Neural cell (in vitro differentiated cells): ENCODE results near the gene HSPB3. TPM values are rescaled to one million over a fixed set of nuclear protein-coding genes. Genes with fewer than 3 reads are reported as not detected.

ENCODE experiments used
- H2AFZ ChIP-seq: fragments of 200-600, 300-800 bp; sonication (generic), shearing (Covaris generic); 2 replicates; pipeline ENCODE4 v1.6.0; 2014; ENCODE audit warnings: low read depth, mild to moderate bottlenecking, antibody characterized with exemption, low read length, moderate library complexity
- H3F3A ChIP-seq: fragments of 200-600 bp; shearing (Covaris generic); 2 replicates; pipeline ENCODE4 v1.6.1; 2016; ENCODE audit warnings: mild to moderate bottlenecking, moderate library complexity, mixed read lengths, antibody characterized with exemption, low read length; ENCODE audit not compliant: insufficient read depth, poor library complexity, severe bottlenecking
- H3K27ac ChIP-seq: fragments of 200-600, 300-800 bp; sonication (generic), shearing (Covaris generic); 2 replicates; pipeline ENCODE4 v1.5.1; 2014; ENCODE audit warnings: mild to moderate bottlenecking, low read length, moderate library complexity
- H3K27me3 ChIP-seq: fragments of 300-800, 200-600 bp; sonication (generic), shearing (Covaris generic); 2 replicates; pipeline ENCODE4 v1.6.0; 2014; ENCODE audit warnings: mild to moderate bottlenecking, low read depth, low read length, moderate library complexity; ENCODE audit not compliant: insufficient read depth
- H3K36me3 ChIP-seq: fragments of 300-800, 200-600 bp; sonication (generic), shearing (Covaris generic); 2 replicates; pipeline ENCODE4 v1.5.1; 2014; ENCODE audit warnings: mild to moderate bottlenecking, antibody characterized with exemption, low read length, moderate library complexity; ENCODE audit not compliant: insufficient read depth
- H3K4me2 ChIP-seq: fragments of 300-800, 200-600 bp; sonication (generic), shearing (Covaris generic); 2 replicates; pipeline ENCODE4 v1.6.0; 2014; ENCODE audit warnings: mild to moderate bottlenecking, low read length
- H3K4me3 ChIP-seq: fragments of 300-800, 200-600 bp; sonication (generic), shearing (Covaris generic); 2 replicates; pipeline ENCODE4 v1.5.1; 2014; ENCODE audit warnings: mild to moderate bottlenecking, low read length, moderate library complexity
- H3K79me2 ChIP-seq: fragments of 200-600 bp; shearing (Covaris generic); replicated peaks from 2 replicates; pipeline ENCODE4 v1.6.0; 2014; ENCODE audit warnings: mild to moderate bottlenecking, low read length, moderate library complexity; ENCODE audit not compliant: insufficient read depth
- H3K9ac ChIP-seq: fragments of 300-800, 200-600 bp; sonication (generic), shearing (Covaris generic); 2 replicates; pipeline ENCODE4 v1.6.1; 2016; ENCODE audit warnings: mild to moderate bottlenecking, low read length, mixed read lengths
- H3K9me2 ChIP-seq: fragments of 200-600 bp; shearing (Covaris generic); 2 replicates; pipeline ENCODE4 v1.6.1; 2016; ENCODE audit warnings: mild to moderate bottlenecking, low read length, mixed read lengths; ENCODE audit not compliant: insufficient read depth
- H3K9me3 ChIP-seq: fragments of 200-600, 300-800 bp; sonication (generic), shearing (Covaris generic); 2 replicates; pipeline ENCODE4 v1.6.1; 2016; ENCODE audit warnings: mild to moderate bottlenecking, mixed run types, low read length, moderate library complexity, mixed read lengths
- H4K20me1 ChIP-seq: fragments of 200-600 bp; shearing (Covaris generic); 2 replicates; pipeline ENCODE4 v1.6.1; 2016; ENCODE audit warnings: mild to moderate bottlenecking, mixed run types; ENCODE audit not compliant: insufficient read depth
- CTCF ChIP-seq: fragments of 450-650 bp; IDR thresholded peaks from 2 replicates; pipeline ENCODE4 v1.5.1; 2014; ENCODE audit warnings: antibody characterized with exemption, mild to moderate bottlenecking, moderate library complexity; ENCODE audit not compliant: poor library complexity, severe bottlenecking
- EP300 ChIP-seq: fragments of 450-650 bp; conservative IDR thresholded peaks from 2 replicates; pipeline ENCODE4 v1.6.1; 2014; ENCODE audit warnings: antibody characterized with exemption, mild to moderate bottlenecking, moderate library complexity; ENCODE audit not compliant: poor library complexity, severe bottlenecking
- EZH2 ChIP-seq: fragments of 200-600, 300-800 bp; shearing (Covaris generic), sonication (generic); IDR thresholded peaks from 2 replicates; pipeline ENCODE4 v1.6.1; 2014; ENCODE audit warnings: antibody characterized with exemption, low read length, borderline replicate concordance, mild to moderate bottlenecking; ENCODE audit not compliant: insufficient read depth, poor library complexity, severe bottlenecking
- MXI1 ChIP-seq: fragments of 450-650 bp; conservative IDR thresholded peaks from 2 replicates; pipeline ENCODE4 v1.6.1; 2014; ENCODE audit warnings: antibody characterized with exemption, mild to moderate bottlenecking; ENCODE audit not compliant: poor library complexity, severe bottlenecking
- POLR2AphosphoS5 ChIP-seq: IDR thresholded peaks from 2 replicates; pipeline ENCODE4 v1.6.1; 2012
- RAD21 ChIP-seq: fragments of 450-650 bp; conservative IDR thresholded peaks from 2 replicates; pipeline ENCODE4 v1.6.1; 2014; ENCODE audit warnings: antibody characterized with exemption, mild to moderate bottlenecking, moderate library complexity
- REST ChIP-seq: IDR thresholded peaks from 2 replicates; pipeline ENCODE4 v1.6.1; 2012; ENCODE audit warnings: borderline replicate concordance
- SMC3 ChIP-seq: fragments of 450-650 bp; conservative IDR thresholded peaks from 2 replicates; pipeline ENCODE4 v1.6.1; 2014; ENCODE audit warnings: antibody characterized with exemption, mild to moderate bottlenecking, moderate library complexity; ENCODE audit not compliant: poor library complexity
- TAF1 ChIP-seq: IDR thresholded peaks from 2 replicates; pipeline ENCODE4 v1.6.1; 2012; ENCODE audit warnings: low read depth
- polyA plus RNA-seq: library from polyadenylated mRNA; depleted of rRNA; stranded (reverse); fragments of >200 nt; gene quantifications from 2 replicates; pipeline ENCODE4 v1.2.3, GENCODE V29; 2014

HSPB3 gene
- polyA plus RNA-seq, 1 donor from 2014 or later: not detected

GRCh38 chr5:54463713-54464112 is 8.2 kb downstream of the HSPB3 start:
- no peaks in the 10 kb centered on the region for H3K9me3 ChIP-seq
- H3K4me2 ChIP-seq: no peak overlapping the region
- no peak overlapping the region for H3K9ac ChIP-seq
- no peaks in the 10 kb centered on the region for H3F3A ChIP-seq
- no peaks in the 10 kb centered on the region for H3K79me2 ChIP-seq
- TF ChIP-seq SMC3: no peak
- TF ChIP-seq EP300: no peak
- no peak for TF ChIP-seq POLR2AphosphoS5
- TF ChIP-seq RAD21: no peak
- no peak for TF ChIP-seq CTCF
- no peak for TF ChIP-seq EZH2
- H3K36me3 ChIP-seq: no peaks in the 10 kb centered on the region
- no peak overlapping the region for H3K27ac ChIP-seq
- H2AFZ ChIP-seq: no peak overlapping the region
- no peaks in the 10 kb centered on the region for H3K27me3 ChIP-seq
- H3K9me2 ChIP-seq: no peaks in the 10 kb centered on the region
- no peaks in the 10 kb centered on the region for H4K20me1 ChIP-seq
- H3K4me3 ChIP-seq: no peak overlapping the region

- Histone ChIP-seq H3K27ac (no peak overlapping the region), H3K9me2 (no peaks in the 10 kb centered on the region), H3K27me3 (no peaks in the 10 kb centered on the region), H2AFZ (no peak overlapping the region), H3K4me2 (no peak overlapping the region), H3K9ac (no peak overlapping the region), H3K4me3 (no peak overlapping the region), H3K36me3 (no peaks in the 10 kb centered on the region), H4K20me1 (no peaks in the 10 kb centered on the region), H3K79me2 (no peaks in the 10 kb centered on the region), H3K9me3 (no peaks in the 10 kb centered on the region), H3F3A (no peaks in the 10 kb centered on the region)
- TF ChIP-seq REST (no peak), POLR2AphosphoS5 (no peak), EZH2 (no peak), RAD21 (no peak), MXI1 (no peak), TAF1 (no peak)
Observed at GRCh38 chr5:54469622-54470021, 14.1 kb downstream of the HSPB3 start.

GRCh38 chr5:54470128-54470527 is 14.6 kb downstream of the HSPB3 start:
- no peak overlapping the region for H3K4me3 ChIP-seq

More at GRCh38 chr5:54470128-54470527, 14.6 kb downstream of the HSPB3 start:
- no peak overlapping the region for H3K27ac ChIP-seq
- no peaks in the 10 kb centered on the region for H3K9me2 ChIP-seq
- H3K27me3 ChIP-seq: no peaks in the 10 kb centered on the region
- TF ChIP-seq POLR2AphosphoS5: no peak
- no peak for TF ChIP-seq SMC3
- TF ChIP-seq TAF1: no peak
- no peak for TF ChIP-seq RAD21
- no peak for TF ChIP-seq REST
- no peak for TF ChIP-seq EZH2
- no peak for TF ChIP-seq CTCF
- TF ChIP-seq EP300: no peak
- TF ChIP-seq MXI1: no peak
- H3F3A ChIP-seq: no peaks in the 10 kb centered on the region
- no peaks in the 10 kb centered on the region for H3K9me3 ChIP-seq
- no peak overlapping the region for H2AFZ ChIP-seq
- H4K20me1 ChIP-seq: no peaks in the 10 kb centered on the region
- H3K36me3 ChIP-seq: no peaks in the 10 kb centered on the region
- H3K4me2 ChIP-seq: no peak overlapping the region
- no peaks in the 10 kb centered on the region for H3K79me2 ChIP-seq
- no peak overlapping the region for H3K9ac ChIP-seq
